Measurements from ENCODE around the gene PNMA8B.
A peak's percentile ranks its signal among the peaks of the same experiment; 100 is the strongest.
"Not testable (repeated sequence)": the region's sequence is repeated elsewhere in the genome, so short reads cannot be mapped to it uniquely, and the experiment has no call there.

PNMA8B gene

DNA sequence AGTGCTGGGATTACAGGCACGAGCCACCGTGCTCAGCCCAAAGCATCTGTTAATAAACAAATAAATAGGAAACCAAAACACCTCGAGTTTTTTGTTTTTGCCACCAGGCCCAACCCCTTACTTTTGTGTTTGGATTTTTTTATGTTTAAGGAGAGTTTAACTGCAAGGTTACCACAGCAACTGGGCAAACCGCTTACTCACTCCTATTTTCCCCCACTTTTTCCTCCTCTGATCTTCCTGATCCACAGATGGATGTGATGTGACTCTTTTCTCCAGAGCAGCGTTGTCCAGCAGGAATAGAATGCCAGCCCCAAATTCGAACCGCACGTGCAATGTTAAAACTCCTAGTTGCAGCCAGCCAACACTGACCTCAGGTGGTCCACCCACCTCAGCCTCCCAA lies 2.1 kb upstream of the PNMA8B start:
- DNase-seq (ENCODE audit: low read depth) = no peak
- in situ Hi-C loops (cut with HindIII; ENCODE audit: low sequenced_read_pairs) = no loop called here
- no peak overlapping the region for H3K4me3 ChIP-seq (ENCODE audit: low read depth, low read length)
- TF ChIP-seq CTCF (IDR thresholded peaks at IDR 0.05; ENCODE audit: low read depth, low read length, missing control alignments) = no peak

GRCh38 chr19:46496886-46497285 lies 1.2 kb upstream of the PNMA8B start:
- in situ Hi-C loops (cut with HindIII; ENCODE audit: low sequenced_read_pairs); H3K4me3 ChIP-seq (ENCODE audit: low read depth, low read length); DNase-seq (ENCODE audit: low read depth): not testable (repeated sequence)

GRCh38 chr19:46496304-46496703 lies 637 bp upstream of the PNMA8B start:
- no peak for TF ChIP-seq CTCF (IDR thresholded peaks at IDR 0.05; ENCODE audit: low read depth, low read length, missing control alignments)
- no peak for DNase-seq (ENCODE audit: low read depth)
- in situ Hi-C loops (cut with HindIII; ENCODE audit: low sequenced_read_pairs) = no loop called here
- H3K4me3 ChIP-seq (ENCODE audit: low read depth, low read length) = no peak overlapping the region

GRCh38 chr19:46494941-46495785 lies 504 bp downstream of the PNMA8B start:
- in situ Hi-C loops (cut with HindIII; ENCODE audit: low sequenced_read_pairs) = no loop called here
- DNase-seq (ENCODE audit: low read depth) = no peak
- peak overlapping the region; percentile 32 for H3K4me3 ChIP-seq (ENCODE audit: low read depth, low read length)
- no peak for TF ChIP-seq CTCF (IDR thresholded peaks at IDR 0.05; ENCODE audit: low read depth, low read length, missing control alignments)

- TF ChIP-seq CTCF (IDR thresholded peaks at IDR 0.05; ENCODE audit: low read depth, low read length, missing control alignments) = no peak
- in situ Hi-C loops (cut with HindIII; ENCODE audit: low sequenced_read_pairs) = no loop called here
- H3K4me3 ChIP-seq (ENCODE audit: low read depth, low read length) = no peak overlapping the region
- no peak for DNase-seq (ENCODE audit: low read depth)
Measured at GRCh38 chr19:46494146-46494940, 1.3 kb downstream of the PNMA8B start.

DNA sequence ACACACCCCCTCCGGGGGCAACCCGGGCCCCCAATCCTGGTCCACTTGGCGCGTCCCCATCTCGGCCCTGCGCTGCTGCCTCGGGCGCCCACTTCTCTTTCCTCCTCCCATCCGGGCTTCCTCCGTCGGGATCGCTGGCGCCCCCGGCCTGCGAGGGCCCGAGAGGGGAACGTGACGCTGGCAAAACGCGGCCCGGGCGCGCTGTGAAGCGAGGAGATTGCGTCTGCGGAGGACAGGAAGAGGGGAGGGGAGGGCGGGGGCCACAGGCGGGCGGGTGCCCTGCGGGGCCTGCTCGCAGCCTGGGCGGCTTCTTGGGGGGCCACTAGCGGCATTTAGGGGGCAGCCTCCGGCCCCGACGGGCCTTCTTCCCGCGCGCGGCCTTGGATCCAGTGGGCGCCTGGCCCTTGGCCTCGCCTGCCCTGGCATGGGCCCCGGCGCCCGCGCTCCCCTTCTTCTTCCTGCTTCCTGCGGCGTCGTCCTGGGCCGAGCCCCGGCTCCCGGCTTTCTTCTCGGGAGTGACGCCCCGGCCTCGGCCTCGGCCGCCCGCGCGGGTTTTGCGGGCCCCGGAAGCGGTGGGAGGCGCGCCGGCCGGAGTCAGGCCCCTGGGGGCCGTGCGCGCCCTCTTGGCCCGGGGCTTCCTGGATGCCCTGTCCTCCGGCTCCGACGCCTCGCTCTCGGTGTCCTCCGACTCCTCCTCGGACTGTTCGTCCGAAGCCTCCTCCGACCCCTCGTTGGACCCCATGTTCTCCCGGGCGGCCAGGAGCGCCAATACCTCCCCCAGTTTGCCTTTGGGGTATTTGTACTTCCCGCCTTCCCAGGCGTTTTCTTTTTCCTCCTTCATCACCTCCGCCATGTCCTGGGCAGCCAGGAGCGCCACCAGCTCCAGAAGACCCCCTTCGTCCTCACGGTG lies 2.2 kb downstream of the PNMA8B start:
- H3K4me3 ChIP-seq (ENCODE audit: low read depth, low read length) = no peak overlapping the region
- no peak for DNase-seq (ENCODE audit: low read depth)
- TF ChIP-seq CTCF (IDR thresholded peaks at IDR 0.05; ENCODE audit: low read depth, low read length, missing control alignments) = no peak
- in situ Hi-C loops (cut with HindIII; ENCODE audit: low sequenced_read_pairs) = no loop called here
